Mucosa of descending colon (tissue), 3 donors: ENCODE results near the gene PSMA3. TPM values are rescaled to one million over a fixed set of nuclear protein-coding genes. Genes with fewer than 3 reads are reported as not detected.

Source experiments
- ATAC-seq: fragments of 200-7000 bp; cut with Tn5 transposase; one replicate; pipeline ENCODE4 v1.9.1; 2020; ENCODE audit warnings: mild to moderate bottlenecking, moderate library complexity
- DNase-seq, 3 donors: peaks; one replicate each; pipeline ENCODE4 v3.0.0-alpha.2; 2020
- H3K36me3 ChIP-seq: fragments of 200-600 bp; one replicate; pipeline ENCODE4 v1.8.0; 2021; ENCODE audit warnings: low read depth, mild to moderate bottlenecking
- H3K4me1 ChIP-seq: fragments of 200-600 bp; one replicate; pipeline ENCODE4 v1.8.0; 2021; ENCODE audit warnings: low read depth, mild to moderate bottlenecking
- H3K4me3 ChIP-seq: fragments of 200-600 bp; one replicate; pipeline ENCODE4 v1.8.0; 2021; ENCODE audit warnings: mild to moderate bottlenecking
- H3K9me3 ChIP-seq: fragments of 200-600 bp; one replicate; pipeline ENCODE4 v1.8.0; 2021; ENCODE audit warnings: mild to moderate bottlenecking
- intact Hi-C, 2 donors: fragments of 100-400 bp; cut with DNase I in 1 of 2; cut with micrococcal nuclease in 1 of 2; formaldehyde crosslinking; loops; one replicate each; pipeline versions ENCODE4 v1.11.0 to v1.11.1; 2022; cut with DNase I, micrococcal nuclease
- long read RNA-seq, 2 donors: library from polyadenylated mRNA; unstranded; transcript quantifications; one replicate each; pipeline ENCODE4 v2.0.0, GENCODE V29; 2019 to 2021
- total RNA-seq, 3 donors: library from RNA; stranded (reverse); fragmentation: NEBNext Ultra II Directional in 2 of 3; extraction: Animal tissue kit (Norgen Biotek cat#: 25700) in 2 of 3; gene quantifications; one replicate each; pipeline versions ENCODE4 v1.2.1 to v1.2.4, GENCODE V29; 2021 to 2023
- TF ChIP-seq, protein P1 (sequence below): fragments of 200-600 bp; IDR thresholded peaks from one replicate; pipeline ENCODE4 v1.8.0; 2022; ENCODE audit warnings: antibody characterized with exemption, mild to moderate bottlenecking
- donor health status: DM: no; HTN: no; CAD: no; lungs with moderate emphysema.
- donor health status: DM: no; HTN: no; CAD: no.
- donor health status: DM: no; HTN: yes; CAD: no.

PSMA3 gene
- 100 to 1,000 TPM in 2 of 3 donors, 10 to 100 TPM in 1; 93.2 to 124 (median 105) TPM for total RNA-seq
- long read RNA-seq, donor 1, transcript PSMA3-201 (11 exons, 970 nt): major isoform, 42 of 74 reads
- long read RNA-seq, donor 1, partial matches to known transcripts: 1 of 74 reads
- long read RNA-seq, donor 1, other reads (novel, unspliced or antisense): 30 of 74 reads
- long read RNA-seq, donor 2, transcript PSMA3-201 (11 exons, 970 nt): major isoform, 101 of 112 reads
- long read RNA-seq, donor 2, partial matches to known transcripts: 2 of 112 reads
- long read RNA-seq, donor 2, other reads (novel, unspliced or antisense): 8 of 112 reads

DNA sequence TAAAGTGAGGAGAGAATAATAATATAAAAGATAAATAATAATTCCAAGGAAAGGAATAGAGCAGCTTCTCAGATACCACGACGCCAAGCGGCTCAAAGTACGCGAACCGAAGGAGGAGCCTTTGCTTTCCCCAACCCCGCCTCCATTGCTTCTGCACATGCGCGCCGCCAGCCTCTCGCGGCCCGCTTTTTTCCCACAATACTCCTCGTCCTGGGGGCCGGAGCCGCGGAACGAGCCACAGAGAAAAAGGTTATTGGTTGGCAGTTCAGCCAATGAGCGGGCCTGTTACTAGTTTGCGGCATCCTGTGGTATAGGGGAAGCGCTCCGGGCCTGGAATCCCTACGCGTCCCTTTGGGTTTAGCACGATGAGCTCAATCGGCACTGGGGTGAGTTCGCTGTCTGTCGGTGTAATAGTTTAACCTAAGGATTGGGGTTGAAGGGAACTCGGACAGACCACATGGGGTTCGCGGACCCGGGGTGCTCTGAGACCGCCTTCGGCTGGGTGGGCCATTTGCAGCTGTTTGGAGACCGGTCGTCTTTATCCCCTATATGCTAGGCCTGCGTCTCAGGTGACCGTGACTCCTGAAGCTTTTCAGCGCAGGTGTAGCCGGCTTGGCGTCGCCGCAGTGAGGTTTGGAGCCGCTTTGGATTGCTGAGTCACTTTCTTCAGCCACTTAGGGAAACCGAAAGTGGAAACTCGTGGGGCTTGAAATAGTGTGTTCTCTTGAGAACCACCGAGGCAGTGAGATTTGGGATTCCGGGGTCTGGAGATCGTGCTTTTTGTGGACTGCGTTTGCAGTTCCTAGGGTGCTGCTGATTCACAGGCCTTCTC is at the start of gene PSMA3:
Gene PSMA3, plus strand, starts transcription at position 288 of the 832 bp plus-strand sequence. Its CDS starts 78 bp downstream, at position 366.
- peak; percentile 97 for ATAC-seq
- Histone ChIP-seq H3K4me1 (peaks cover 23% of the 10 kb centered on the region), H3K9me3 (no peaks in the 10 kb centered on the region), H3K36me3 (no peaks in the 10 kb centered on the region), H3K4me3 (peak within 1 kb of the TSS; percentile 76)
- peak; percentile 97 to 98 (median 98) for DNase-seq
- intact Hi-C loops: no loop called here
- TF ChIP-seq, protein P1, sequence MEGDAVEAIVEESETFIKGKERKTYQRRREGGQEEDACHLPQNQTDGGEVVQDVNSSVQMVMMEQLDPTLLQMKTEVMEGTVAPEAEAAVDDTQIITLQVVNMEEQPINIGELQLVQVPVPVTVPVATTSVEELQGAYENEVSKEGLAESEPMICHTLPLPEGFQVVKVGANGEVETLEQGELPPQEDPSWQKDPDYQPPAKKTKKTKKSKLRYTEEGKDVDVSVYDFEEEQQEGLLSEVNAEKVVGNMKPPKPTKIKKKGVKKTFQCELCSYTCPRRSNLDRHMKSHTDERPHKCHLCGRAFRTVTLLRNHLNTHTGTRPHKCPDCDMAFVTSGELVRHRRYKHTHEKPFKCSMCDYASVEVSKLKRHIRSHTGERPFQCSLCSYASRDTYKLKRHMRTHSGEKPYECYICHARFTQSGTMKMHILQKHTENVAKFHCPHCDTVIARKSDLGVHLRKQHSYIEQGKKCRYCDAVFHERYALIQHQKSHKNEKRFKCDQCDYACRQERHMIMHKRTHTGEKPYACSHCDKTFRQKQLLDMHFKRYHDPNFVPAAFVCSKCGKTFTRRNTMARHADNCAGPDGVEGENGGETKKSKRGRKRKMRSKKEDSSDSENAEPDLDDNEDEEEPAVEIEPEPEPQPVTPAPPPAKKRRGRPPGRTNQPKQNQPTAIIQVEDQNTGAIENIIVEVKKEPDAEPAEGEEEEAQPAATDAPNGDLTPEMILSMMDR: no peak

DNA sequence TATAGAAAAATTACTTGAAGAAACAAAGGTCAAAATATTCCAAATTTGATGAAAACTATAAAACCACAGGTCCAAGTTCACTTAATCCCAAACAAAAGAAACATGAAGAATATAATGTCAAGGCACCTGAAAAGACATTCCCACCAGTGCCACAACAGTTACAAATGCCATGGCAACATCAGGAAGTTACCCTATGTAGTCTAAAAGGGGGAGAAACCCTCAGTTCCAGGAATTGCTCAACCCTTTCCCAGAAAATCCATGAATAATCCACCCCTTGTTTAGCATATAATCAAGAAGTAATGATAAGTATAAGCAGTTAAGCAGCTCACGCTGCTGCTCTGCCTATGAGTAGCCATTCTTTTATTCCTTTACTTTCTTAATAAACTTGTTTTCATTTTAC is 48.4 kb upstream of the PSMA3 start:
- Histone ChIP-seq H3K4me1 (peaks cover 18% of the 10 kb centered on the region), H3K4me3 (no peak overlapping the region), H3K9me3 (no peaks in the 10 kb centered on the region), H3K36me3 (no peaks in the 10 kb centered on the region)
- intact Hi-C loops: no loop called here
- no peak for ATAC-seq
- no peak for DNase-seq
- TF ChIP-seq, protein P1: no peak

DNA sequence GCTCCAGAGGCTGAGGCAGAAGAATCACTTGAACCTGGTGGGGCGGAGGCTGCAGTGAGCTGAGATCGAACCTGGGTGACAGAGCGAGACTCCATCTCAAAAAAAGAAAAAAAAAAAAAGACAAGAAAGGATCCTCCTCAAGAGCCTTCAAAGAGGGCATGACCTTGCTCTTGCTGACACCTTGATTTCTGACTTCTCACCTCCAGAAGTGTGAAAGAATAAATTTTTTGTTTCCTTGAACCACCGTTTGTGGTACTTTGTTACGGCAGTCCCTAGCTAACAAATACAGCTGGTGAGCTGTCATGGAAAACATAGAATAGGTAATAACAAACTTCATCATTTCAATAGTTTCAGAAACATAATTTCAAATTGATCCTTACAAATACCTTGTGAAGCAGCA is 46.6 kb upstream of the PSMA3 start:
- no peak for DNase-seq
- intact Hi-C loops: no loop called here

DNA sequence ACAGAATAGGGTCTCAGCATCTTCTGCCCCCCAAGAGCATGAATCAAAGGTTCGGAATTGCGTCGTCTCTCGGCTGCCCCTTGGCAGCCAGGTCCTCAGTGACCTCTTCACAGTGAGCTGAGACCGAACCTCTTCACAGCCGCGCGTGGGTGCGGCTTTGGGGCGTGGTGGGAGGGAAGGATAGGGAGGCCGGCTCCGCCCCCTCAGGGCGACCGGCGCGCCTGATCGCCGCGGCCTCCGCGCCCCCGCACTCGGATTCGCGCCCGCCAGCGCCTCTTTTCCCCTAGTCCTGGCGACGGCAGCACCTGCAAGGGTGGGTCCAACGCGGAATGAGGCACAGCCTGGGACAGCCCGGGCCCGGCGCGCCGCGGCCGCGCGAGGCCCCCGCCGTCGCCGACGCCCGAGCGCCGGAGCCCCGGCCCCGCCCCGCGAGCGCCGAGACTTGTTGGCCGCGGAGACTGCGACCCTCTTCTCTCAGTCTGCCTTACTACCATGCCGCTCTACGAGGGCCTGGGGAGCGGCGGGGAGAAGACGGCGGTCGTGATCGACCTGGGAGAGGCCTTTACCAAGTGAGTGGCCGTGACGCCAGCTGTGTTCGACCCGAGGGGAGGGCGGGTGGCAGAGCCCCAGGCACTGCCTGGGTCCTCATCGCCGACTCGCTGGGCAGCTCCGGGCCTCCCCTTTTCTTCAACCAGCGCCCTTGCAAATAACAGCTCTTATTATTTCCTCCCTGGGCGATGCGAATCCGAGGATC is 44.7 kb upstream of the PSMA3 start, which contains the start of gene ACTR10:
Gene ACTR10, plus strand, starts transcription at position 424 of the 754 bp plus-strand sequence. Its CDS starts 69 bp downstream, at position 493.
- peaks cover 17% of the 10 kb centered on the region for H3K4me1 ChIP-seq
- H3K4me3 ChIP-seq: peak within 1 kb of the TSS; percentile 75
- TF ChIP-seq, protein P1: no peak
- intact Hi-C loops: no loop called here
- ATAC-seq (peak; percentile 98), DNase-seq (peak; percentile 91 to 95 (median 92))
- H3K36me3 ChIP-seq: no peaks in the 10 kb centered on the region
- no peaks in the 10 kb centered on the region for H3K9me3 ChIP-seq

More for the DNA sequence above, 46.6 kb upstream of the PSMA3 start:
- peaks cover 21% of the 10 kb centered on the region for H3K4me1 ChIP-seq
- ATAC-seq: no peak
- no peak overlapping the region for H3K4me3 ChIP-seq
- H3K36me3 ChIP-seq: no peaks in the 10 kb centered on the region
- H3K9me3 ChIP-seq: no peaks in the 10 kb centered on the region
- TF ChIP-seq, protein P1: no peak

DNA sequence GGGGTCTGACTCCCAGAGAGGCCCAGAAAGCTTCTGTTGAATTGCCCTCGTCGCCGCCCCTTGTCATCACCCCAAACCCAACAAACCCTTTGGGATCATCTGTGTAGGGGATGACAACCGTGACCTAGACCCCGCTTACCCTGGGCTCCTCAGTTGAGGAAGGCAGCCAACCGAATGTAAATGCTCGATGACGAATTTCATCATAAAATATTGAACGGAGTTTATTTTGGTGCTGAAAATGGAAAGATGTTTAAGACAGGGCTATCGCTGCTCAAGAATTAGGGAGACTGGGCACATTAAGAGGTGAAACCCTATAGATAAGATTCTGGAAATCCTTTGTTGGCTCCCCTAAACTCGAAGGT is 44.2 kb upstream of the PSMA3 start:
- ATAC-seq: peak; percentile 11
- Histone ChIP-seq H3K36me3 (no peaks in the 10 kb centered on the region), H3K4me1 (peaks cover 17% of the 10 kb centered on the region), H3K9me3 (no peaks in the 10 kb centered on the region), H3K4me3 (peak overlapping the region; percentile 75)
- no peak for DNase-seq
- TF ChIP-seq, protein P1: no peak
- intact Hi-C loops: no loop called here
